NCI-H187 (cell line): ENCODE measurements around the gene RXRA.

Source experiments
- DNase-seq, 2 experiments: peaks; one replicate each; lab custom pipeline; 2025; lab: John Stamatoyannopoulos, UW

RXRA gene

DNA sequence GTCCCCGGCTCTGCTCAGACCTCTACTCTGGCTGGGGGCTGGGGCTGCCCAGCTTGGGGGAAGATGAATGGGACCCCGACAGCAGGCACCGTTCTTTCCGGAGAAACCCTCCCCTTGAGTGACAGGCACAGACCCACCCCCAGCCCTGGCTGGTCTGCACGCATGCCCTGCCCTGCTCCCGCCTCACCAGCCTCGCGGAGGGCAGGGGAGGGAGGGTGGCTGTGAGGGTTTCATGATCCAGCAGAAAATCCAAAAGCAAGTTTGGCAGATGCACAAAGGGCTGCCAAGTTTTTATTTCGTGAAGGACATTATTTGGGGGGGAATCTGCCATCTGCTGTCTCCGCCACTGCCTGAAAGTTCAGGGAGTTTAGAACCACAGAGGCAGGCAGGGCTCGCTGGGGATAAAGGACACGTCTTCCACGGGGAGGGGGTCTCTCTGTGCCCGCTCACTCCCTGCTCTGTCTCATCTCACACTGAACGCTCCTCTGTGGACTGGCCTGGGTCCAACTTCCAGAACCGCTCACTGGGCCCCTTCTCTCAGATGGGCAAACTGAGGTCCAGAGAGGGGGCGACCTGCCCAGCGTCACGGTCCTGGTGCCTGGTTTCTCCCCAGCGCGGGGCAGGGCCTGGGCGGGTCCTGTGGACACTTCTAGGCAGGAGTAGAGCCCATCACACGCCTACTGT, 92.9 kb downstream of the RXRA start:
- no peak for DNase-seq

DNA sequence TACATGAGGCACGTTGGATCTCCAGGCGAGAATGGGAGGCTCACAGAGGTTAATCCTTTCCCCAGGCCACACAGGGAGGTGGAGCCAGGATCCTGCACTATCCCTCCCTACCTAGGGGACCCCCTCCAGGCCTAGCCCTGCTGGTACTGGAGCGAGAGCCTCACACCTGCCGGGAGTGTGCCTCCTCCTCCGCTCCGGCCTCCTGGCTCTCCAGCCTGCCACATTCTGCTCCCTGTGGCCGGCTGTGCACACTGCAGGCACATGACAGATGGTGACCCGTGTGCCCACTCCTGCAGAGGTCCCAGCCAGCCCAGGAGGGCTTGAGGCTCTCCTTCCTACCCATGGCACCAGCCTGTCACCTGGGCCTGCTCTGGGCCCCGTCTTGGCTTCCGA, 93.4 kb downstream of the RXRA start:
- DNase-seq, result no peak

DNA sequence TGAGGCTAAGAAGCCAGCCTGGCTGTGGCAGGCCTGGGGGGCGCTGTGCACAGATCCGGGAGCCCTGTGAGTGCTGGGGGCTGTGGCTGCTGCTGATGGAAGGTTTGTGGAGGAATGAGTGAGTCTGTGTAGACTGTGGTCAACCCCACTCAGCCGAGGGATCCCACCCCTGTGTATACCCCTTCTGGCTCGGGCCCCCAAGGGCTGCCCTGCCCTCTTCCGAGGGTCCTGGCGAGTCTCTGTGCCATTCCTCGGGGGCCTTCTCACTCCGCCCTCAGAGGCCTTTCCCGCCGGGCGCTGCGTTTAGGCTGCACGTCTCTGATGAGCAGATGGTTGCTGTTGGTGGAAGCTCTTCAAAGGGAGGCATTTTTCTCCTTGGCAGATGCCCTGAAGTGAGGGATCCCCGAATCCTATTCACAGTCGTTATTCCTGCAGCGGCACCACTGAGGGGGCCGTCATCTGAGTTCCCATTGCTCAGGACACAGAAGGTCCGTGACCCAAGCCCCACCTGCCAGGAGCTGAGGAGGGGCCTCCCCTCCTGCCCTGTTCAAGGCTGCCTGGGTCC, 94.1 kb downstream of the RXRA start:
- no peak for DNase-seq

DNA sequence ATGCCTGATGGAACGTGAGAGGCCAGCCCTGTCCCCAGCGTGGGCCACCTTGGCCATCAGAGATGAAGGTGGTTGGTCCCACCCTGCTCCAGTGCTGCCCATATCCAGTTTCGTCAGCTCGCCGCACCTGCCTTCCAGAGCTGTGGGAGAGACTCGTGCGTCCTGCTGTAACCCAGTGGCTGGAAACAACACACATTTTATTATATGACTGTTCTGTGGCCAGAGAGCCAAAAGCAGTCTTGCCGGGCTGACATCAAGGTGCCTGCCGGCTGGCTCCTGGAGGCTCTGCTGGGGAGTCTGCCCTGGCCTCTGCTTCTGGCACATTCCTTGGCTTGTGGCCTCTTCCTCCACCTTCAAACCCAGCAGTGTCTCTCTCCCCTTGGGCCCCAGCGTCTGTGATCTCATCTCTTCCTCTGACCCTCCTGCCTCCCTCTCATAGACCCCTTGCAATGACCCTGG, 94.7 kb downstream of the RXRA start:
- DNase-seq, result no peak

DNA sequence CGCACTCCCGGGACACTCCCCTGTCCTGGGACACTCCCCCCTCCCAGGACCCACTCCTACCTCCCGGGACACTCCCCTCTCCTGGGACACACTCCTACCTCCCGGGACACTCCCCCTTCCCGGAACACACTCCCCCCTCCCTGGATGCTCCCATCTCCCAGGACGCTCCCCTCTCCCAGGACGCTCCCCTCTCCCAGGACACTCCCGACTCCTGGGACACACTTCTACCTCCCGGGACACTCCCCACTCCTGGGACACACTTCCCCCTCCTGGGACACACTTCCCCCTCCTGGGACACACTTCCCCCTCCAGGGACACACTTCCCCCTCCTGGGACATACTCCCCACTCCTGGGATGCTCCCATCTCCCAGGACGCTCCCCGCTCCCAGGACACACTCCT, 95.6 kb downstream of the RXRA start:
- DNase-seq, result no peak

DNA sequence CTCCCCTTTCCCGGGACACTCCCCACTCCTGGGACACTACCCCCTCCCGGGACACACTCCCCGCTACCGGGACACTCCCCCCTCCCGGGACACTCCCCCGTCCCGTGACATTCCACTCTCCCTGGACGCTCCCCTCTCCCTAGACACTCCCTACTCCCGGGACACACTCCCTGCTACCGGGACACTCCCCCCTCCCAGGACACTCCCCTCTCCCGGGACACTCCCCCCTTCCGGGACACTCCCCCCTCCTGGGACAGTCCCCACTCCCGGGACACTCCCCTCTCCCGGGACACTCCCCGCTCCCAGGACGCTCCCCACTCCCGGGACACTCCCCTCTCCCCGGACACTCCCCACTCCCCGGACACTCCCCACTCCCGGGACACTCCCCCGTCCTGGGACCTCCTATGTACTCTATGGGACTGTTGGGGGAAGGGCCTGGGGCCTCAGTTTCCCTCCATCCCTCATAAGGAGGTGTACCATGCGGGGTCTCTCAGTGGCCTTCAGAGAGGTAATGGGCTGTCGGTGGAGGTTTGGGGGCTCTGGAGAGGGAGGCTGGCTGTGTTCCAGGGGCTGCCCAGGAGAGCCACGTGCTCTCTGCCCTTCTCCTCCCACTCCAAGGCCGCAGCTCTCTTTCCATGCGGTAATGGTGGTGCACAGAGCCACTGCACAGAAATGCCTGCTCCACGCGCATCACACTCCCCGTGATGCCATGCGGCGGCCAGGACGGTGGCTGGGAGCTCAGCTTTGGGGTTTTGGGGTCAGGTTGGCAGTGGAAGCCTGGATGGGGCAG, 96.2 kb downstream of the RXRA start:
- no peak for DNase-seq

DNA sequence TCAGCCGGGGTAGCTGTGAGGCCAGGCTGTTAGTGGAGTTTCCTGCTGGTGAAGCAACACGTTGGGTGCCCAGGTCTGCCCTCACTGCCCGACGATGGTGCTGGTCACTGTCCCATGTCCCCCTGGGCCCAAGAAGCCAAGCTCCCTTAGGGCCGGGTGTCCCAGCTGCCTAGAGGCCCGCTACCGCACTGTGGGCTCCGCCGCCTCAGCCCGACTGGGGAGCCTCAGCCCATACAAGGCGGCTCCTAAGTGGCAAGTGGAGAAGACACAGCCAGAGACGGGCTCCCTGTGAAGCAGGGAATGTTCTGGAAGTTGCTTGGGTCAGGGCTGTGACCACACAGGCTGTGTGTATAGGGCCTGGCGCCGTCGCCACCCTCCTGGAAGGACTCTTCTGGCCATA, 96.9 kb downstream of the RXRA start:
- DNase-seq, result no peak

DNA sequence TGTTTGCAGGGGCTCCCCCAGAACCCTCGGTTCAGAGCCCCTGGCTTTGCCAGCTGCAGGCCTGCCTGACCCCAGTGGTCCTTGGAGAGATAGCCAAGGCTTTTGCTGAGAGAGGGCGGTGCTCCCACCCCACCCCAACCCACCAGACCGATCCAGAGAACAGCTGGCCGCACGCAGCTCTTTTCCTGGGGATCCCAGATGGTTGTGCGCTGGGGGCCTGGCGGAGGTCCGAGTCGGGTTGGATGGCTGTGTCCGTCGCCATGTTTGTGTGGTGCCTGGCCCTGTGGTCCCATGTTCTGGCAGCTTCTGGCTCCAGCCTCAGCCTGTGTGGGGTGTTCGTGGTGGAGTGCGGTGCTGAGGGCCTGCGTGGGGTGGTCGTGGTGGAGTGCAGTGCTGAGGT, 97.5 kb downstream of the RXRA start:
- DNase-seq, result no peak

DNA sequence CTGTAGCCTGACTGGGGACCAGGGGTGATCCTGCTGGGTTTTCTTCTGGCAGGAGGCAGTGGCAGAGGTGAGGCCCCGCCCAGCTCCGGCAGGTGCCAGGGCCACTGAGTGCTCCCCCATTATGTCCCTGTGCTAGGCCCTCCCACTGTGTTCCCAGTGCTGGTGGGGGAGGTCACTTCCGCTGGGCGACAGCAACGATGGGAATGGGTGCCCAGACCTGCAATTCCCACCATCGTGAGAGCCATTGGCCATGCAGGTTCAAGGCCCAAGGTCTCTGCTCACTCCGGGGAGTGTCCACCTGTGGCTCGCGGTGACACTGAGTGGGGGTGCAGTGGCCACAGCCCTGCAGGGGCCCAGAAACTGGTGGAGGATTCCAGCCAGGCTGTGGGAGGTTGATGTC, 98.6 kb downstream of the RXRA start:
- DNase-seq, result no peak

DNA sequence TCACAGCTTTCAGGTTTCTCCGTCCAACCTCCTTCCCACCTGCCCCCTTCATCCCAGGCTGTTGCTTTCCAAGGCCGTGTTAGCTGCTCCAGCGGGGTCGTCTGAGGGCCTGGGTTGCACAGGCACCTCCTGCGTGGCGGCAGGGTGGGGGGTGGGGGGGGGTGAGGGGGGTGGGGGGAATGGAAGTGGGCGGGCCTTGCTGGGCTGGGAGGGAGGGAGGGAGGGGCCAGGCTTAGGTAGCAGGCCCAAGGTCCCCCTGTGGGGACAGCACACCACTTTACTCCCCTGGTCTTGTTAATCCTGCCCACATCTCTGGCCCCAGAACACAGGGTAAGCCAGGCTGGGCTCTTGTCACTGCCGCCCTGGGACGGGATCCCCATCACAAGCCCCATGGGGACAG, 99.1 kb downstream of the RXRA start:
- no peak for DNase-seq

DNA sequence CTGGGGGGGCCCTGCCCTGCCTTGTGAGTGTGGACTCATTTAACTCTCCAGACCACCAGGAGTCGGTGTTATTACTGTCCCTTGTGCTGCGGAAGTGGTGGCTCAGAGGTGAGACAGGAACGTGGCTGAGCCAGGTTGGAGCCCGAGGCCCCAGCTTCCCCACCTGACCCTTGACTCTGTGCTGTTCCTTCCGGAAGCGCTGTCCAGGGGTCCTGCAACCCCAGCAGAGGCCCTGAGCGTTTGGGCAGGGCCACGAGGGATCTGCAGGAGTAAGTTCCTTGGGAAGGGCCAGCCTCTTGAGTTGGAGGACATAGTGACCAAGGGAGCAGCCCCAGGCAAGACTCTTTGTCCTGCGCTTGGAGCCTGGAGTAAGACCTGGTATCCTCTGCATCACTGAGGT, 99.6 kb downstream of the RXRA start:
- no peak for DNase-seq

DNA sequence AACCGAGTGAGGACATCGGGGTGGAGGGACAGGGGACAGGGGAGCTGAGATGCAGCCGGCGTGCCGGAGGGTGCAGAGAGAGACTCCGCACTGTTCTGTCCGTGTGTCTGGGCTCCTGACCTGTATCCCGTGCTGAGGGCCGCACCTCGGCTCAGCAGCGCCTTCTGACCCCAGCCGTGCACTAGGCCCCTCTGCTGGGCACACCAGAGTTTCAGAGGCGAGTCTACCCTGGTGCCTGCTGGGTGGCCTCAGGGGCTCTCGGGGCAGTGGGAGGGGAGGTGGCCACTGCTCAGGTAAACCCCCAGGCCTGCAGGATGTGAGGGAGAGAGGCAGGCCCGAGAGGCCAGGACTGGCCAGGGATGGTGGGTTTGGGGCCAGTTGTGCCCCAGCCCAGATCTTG, 100.2 kb downstream of the RXRA start:
- no peak for DNase-seq

DNA sequence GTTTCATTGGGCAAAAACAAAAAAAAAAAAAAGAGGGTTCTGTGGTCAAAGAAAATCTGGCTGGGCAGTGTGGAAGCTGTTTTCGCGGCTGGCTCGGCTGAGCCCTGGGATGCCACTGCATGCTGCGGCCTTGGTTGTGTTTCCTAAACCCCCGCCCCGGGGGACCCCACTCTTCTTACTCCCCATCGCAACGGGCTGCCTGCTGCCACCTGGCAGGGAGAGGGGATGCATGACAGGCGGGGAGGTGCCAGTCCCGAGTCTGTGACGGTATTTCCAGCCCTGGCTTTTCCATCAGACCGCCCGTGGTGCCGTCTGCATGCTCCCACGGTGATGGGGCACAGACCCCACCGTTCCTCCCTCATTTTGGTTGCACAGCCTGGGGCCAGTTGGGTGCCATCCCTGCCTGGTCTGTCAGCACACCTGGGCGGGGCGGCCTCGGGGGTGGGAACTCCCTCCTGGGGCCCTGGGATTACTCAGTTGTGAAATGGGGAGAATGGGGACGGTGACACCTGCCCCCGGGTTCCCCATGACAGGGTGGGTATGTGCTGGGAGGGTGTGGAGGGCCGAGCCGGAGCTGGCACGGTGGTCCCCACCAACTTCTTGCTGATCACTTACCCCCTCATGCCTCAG, 101.0 kb downstream of the RXRA start:
- no peak for DNase-seq

DNA sequence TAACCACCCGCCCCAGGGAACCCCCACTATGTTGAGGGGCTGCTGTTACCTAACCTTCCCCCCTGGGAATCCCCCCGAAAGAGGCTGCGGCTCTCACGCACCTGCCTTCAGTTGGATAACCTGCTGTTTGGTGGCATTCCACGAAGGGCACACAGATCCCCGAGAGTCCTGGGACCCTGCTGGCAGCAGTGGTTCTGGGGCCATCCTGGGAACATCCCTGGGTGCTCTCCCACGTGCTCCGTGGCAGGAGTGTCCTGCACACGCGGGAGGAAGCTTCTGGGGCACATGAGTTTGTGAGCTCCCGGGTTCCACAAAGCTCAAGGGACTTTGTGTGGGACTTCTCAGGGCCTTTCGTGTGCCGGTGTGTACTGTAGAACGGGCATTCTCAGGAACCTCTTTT, 102.3 kb downstream of the RXRA start:
- no peak for DNase-seq

DNA sequence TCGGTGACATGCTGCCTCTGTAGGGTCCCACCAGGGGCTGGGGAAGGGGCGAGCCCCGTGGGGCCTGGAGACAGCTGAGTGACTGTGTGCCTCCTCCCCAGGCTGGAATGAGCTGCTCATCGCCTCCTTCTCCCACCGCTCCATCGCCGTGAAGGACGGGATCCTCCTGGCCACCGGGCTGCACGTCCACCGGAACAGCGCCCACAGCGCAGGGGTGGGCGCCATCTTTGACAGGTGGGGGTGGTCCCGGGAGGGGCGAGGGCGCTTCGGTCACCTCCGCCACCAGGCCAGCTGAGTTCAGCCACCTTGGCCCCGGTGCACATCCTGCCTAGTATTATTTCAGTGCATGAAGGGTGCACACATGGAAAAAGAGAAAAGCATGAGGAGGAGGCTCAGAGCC, 102.8 kb downstream of the RXRA start:
- no peak for DNase-seq

DNA sequence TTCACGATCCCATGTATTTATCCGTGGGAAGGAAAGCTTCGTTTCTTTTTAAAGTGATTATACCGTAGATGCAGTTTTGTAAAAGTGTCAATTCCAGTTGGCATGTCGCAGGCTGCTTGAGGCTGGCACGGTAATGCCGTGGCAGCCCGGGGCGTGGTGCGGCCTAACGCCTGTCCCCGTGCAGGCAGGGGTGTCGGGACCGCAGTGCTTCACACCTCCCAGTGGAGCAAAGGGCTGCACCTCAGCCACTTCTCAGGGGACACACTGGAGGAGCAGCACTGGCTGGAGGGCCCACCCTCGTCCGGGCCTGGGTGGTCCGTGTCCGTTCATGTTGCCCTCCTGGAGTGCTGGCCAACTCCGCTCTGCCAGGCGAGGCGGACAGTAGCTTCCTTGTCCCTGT, 103.2 kb downstream of the RXRA start:
- DNase-seq, result no peak

DNA sequence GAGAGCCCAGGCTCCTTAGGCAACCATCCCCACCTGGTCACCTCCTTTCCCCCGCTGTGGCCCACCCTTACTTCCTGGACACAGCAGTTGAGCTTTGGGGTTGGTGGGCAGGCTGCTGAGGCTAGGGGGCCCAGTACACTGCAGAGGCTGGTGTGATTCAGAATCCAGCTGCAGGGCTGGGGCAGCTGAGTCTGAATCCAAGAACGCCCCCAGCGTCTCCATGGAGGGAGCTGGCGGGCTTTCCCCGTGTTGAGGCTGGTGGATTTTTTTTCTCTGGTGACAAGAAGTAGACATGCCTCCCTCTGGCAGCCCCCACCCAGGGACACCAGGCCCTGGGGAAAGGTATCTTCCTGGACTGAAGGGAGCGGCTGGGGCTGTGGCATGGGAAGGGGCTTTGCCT, 104.8 kb downstream of the RXRA start:
- DNase-seq, result no peak

DNA sequence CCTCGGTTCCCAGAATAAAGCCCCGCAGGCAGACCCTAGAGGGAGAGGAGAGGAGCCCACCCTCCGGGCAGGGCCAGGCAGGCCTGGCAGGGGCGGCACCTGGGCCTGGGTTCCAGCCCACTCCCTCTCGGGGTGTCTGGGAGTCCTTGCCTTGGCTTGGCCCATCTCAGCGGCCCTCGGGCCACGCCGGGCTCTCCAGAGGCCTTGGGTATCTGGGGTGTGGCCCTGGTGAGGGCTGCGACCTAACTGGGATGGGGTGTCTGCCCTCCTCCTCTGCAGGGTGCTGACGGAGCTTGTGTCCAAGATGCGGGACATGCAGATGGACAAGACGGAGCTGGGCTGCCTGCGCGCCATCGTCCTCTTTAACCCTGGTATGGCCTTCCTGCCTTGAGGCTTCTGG, 105.4 kb downstream of the RXRA start:
- DNase-seq, result no peak

DNA sequence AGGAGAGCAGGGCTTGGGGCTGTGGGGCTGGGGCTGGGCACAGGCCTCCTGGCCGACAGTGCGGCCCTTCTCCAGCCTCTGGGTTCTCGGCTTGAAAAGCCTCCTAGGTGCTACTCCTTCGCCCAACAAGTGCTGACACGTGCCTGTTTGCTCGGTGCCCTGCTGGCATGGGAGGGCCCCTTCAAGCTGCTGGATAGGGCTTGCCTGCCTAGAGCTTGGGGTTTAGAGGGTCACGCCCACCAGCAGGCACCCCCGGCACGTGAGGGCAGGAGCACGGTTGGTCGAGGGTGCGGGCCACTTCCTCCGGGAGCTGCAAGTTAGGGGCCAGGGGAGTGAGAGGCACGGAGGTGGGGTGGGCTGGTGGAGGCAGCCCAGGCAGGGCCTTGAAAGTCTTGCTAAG, 106.2 kb downstream of the RXRA start:
- no peak for DNase-seq

DNA sequence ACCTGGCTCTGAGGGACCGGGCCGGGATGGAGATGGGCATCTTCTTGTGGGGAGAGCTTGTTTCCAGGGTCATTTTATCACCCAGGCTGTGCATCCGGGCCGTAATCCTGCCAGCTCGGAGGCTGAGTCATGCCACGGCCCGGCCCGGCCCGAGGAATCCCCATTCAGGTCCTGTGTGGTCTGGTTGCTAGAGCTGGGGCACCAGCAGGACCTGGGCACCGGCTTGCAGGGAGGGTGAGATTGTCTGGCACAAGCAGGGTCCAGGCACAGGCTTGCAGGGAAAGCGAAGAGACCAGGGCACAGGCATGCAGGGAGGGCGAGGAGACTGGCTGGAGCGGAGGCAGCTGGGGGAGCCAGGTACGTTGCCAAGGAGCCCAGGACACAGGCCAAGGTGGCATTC, 106.8 kb downstream of the RXRA start:
- DNase-seq, result no peak

DNA sequence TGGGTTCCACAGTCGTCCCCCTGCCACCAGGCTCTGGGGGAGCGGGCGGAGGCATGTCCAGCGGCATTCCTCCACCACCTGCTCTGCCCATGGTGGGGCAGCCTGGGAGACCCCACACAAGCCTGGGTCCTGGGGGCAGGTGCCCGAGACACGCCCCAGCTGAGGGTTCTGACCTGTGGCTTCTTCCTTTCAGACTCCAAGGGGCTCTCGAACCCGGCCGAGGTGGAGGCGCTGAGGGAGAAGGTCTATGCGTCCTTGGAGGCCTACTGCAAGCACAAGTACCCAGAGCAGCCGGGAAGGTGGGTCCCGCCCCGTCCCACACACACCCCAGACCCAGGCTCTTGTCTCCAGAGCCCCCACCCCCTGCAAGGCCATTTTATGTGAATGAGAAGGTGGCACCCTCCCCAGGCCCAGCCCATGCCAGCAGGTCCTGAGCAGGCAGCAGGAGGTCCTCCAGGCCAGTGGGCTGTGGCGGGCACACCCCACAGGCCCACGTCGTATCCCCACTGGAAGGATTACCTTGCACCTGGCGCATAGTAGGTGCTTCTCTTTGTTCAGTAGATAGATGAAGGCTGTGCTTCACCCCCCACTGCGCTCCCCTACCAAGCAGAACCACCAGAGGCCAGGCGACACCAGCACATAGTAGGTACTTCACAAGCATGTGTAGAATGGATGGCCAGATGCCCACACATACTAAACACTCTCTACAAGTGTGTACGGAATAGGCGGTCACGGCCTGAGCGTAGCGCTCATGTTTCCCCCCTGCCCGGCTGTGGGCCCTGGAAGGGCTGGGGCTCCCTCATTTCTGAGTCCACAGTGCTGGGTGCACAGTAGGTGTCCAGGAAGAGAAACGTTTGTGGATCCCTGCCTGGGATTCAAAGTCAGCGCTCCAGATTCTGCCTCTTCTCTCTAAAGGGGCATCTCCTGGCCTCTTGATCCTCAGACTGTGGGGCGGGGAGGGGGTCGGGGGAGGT, 107.9 kb downstream of the RXRA start:
- DNase-seq, result no peak
